RCC 7860 (cell line): Measurements from ENCODE around the gene SMIM38.
A peak's percentile ranks its signal among the peaks of the same experiment; 100 is the strongest.
"Not testable (repeated sequence)": the region's sequence is repeated elsewhere in the genome, so short reads cannot be mapped to it uniquely, and the experiment has no call there.

Experiments
- DNase-seq: peaks from one replicate; pipeline ENCODE4 v3.0.0-alpha.2; 2015; ENCODE audit warnings: low spot score
- FAIRE-seq: peaks from 2 replicates; lab custom pipeline; 2012; peaks lifted over from hg19 to GRCh38; lab: Jason Lieb, UNC

SMIM38 gene

GRCh38 chr11:69137151-69137844, 18.4 kb upstream of the SMIM38 start:
- FAIRE-seq (no peak), DNase-seq (no peak)

- DNase-seq = peak; percentile 64
- FAIRE-seq = no peak
Measured at GRCh38 chr11:69138265-69138664, 17.5 kb upstream of the SMIM38 start.

DNA sequence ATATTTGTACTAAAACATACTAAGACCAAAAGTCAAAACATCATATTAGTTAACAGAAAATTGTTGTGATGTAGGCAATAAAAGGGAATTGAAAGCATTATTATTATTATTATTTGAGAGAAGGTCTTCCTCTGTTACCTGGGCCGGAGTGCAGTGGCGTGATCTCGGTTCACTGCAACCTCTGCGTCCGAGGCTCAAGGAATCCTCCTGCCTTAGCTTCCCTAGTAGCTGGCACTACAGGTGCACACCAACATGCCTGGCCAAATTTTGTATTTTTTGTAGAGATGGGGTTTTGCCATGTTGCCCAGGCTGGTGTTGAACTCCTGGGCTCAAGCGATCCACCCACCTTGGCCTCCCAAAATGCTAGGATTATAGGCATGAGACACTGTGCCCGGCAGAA, 15.6 kb upstream of the SMIM38 start:
- not testable (repeated sequence) for FAIRE-seq

GRCh38 chr11:69140635-69141034, 15.1 kb upstream of the SMIM38 start:
- DNase-seq (no peak), FAIRE-seq (no peak)

More for the DNA sequence above, 15.6 kb upstream of the SMIM38 start:
- DNase-seq = not testable (repeated sequence)

DNA sequence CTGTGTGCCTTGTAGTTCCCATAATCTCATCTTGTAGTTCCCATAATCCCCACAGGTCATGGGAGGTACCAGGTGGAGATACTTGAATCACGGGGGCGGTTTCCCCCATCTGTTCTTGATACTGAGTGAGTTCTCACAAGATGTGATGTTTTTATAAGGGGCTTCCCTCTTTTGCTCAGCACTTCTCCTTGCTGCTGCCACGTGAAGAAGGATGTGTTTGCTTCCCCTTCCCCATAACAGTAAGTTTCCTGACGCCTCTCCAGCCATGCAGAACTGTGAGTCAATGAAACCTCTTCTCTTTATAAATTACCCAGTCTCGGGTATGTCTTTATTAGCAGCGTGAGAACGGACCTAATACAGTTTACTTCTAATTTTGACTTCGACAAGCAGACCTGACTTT, 14.0 kb upstream of the SMIM38 start:
- DNase-seq (no peak), FAIRE-seq (no peak)

DNA sequence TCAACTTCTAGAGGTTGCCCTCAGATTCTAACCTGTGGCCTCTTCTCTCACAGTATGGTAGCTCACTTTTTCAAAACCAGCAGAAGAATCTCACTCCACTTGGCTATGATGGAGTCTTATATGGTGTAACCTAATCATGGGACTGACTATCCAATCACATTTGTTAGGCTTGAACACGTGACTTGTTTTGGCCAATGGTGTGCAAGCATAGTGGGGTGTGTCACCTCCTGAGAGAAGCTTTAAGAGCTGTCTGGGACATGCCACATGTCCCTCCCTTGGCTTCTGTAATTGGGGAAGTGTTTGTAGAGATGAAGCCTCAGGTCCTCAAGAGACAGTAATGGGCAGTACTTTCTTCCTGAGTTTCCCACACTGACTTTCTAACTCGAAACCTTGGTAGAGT, 12.8 kb upstream of the SMIM38 start:
- no peak for DNase-seq
- FAIRE-seq = no peak

GRCh38 chr11:69144316-69145049, 11.3 kb upstream of the SMIM38 start:
- no peak for FAIRE-seq

DNA sequence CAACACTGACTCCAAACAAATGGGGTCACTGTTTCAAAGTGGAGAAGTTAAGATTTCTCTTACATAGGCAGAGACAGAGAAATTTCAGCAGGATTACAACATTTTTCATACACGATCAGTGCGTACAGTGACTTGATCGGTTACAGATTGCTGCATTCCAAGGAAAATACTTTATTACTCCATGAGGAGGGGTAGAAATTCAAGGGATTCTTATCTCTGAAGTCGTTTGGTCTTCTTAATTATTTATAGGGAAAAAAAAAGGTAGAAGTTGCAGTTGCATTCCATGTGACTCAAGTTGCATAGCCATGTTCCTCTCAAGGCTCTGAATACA, 10.7 kb upstream of the SMIM38 start:
- FAIRE-seq = no peak

More at GRCh38 chr11:69144316-69145049, 11.3 kb upstream of the SMIM38 start:
- DNase-seq = no peak

DNA sequence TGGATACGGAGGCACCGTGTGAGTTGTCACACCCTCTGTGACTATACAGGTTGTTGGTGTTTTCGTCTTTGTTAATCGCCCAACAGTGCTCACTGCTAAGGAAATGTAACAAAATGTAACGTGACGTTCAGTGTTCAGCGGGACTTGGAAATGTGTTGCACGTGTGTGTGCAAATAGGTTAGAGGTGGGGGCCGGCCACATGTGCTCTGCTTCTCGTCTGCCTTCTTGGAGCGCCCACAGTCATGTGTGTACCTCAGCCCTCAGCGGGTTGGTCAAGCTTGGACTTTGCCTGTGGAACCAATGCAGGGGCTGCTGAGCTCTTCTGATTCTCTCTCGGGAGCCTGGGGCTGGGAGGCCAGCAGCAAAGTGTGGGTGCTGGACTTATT, 7.4 kb upstream of the SMIM38 start:
- DNase-seq = no peak
- FAIRE-seq = no peak

More for the DNA sequence above, 10.7 kb upstream of the SMIM38 start:
- DNase-seq = no peak

- no peak for DNase-seq
- FAIRE-seq = no peak
Measured at GRCh38 chr11:69148806-69149205, 6.9 kb upstream of the SMIM38 start.

GRCh38 chr11:69149338-69150045, 6.2 kb upstream of the SMIM38 start:
- not testable (repeated sequence) for FAIRE-seq, DNase-seq

DNA sequence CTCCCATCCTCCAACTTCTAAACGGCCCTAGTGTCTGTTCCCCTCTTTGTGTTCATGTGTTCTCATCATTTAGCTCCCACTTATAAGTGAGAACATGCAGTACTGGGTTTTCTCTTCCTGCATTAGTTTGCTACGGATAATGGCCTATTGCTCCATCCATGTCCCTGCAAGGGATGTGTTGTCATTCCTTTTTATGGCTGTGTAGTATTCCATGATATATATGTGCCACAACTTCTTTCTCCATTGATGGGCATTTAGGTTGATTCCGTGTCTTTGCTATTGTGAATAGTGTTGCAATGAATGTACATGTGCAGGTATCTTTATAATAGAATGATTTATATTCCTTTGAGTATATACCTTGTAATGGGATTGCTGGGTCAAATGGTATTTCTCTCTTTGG, 5.6 kb upstream of the SMIM38 start:
- DNase-seq = no peak
- no peak for FAIRE-seq

GRCh38 chr11:69151836-69152235, 3.9 kb upstream of the SMIM38 start:
- FAIRE-seq = no peak
- no peak for DNase-seq

GRCh38 chr11:69152733-69153421, 2.9 kb upstream of the SMIM38 start:
- FAIRE-seq (no peak), DNase-seq (no peak)

DNA sequence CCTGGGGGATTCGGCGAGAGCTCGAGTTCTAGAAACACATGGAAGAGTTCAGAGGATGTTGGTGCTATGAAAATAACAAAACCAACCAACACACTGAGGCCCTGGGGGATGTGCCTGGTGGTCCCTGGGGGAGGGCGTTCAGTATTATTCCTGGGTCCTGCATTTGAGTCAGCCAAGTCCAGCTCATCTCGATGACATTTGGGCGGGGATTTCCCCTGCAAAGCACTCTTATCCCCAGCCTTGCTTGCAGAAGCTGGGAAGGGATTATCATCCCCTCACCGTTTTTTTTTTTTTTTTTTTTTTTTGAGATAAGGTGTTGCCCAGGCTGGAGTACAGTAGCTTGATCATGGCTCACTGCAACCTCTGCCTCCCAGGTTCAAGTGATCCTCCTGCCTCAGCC, 2.1 kb upstream of the SMIM38 start:
- no peak for FAIRE-seq
- peak; percentile 15 for DNase-seq

- DNase-seq (no peak), FAIRE-seq (no peak)
Measured at GRCh38 chr11:69154211-69154913, 1.4 kb upstream of the SMIM38 start.

DNA sequence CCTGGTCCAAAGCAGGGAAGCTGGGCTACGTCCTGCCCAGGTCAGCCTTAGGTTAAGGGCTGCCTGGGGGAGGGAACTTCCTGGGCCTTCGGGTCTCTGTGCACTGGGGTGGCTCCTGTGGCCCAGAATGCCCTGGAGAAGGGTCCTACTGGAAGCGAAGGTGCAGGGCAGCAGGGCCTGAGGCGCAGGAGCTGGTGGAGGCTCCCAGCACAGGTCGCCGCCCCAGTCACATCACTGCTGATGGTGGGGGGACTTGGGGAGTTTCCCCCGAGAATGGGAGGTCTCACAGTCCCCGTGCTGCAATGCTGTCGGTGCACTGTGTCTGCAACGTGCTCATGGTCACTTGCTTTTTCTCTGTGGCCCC, 815 bp upstream of the SMIM38 start:
- FAIRE-seq (no peak), DNase-seq (no peak)

GRCh38 chr11:69156235-69156639, 502 bp downstream of the SMIM38 start:
- FAIRE-seq = no peak
- DNase-seq = no peak

DNA sequence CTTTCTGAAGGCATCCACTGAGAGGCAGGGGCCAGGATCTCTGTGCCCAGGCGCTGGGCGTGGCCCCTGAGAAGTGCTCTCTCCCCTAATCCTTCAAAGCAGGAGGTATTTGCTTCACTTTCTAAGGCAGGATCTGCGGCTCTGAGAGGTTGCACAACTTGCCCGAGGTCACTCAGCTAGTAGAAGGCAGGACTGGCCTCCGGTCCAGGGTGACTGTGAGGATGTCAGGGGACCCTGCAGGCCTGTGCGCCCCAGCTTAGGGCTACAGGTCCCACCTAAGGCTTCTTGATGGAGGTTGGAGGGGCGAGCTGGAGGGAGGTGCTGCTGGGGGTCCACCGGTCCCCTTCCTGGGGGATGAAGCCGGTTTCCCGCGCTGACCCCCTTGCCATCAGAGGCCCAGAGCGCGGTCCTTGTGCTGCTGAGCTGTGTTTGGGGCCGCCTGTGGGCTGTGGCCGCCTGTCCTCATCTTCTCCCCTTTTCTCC, 979 bp downstream of the SMIM38 start:
- DNase-seq = no peak
- FAIRE-seq = no peak

GRCh38 chr11:69157156-69157821, 1.6 kb downstream of the SMIM38 start:
- DNase-seq = no peak
- FAIRE-seq = no peak
